Body of pancreas (tissue), 4 donors: ENCODE data around the gene RIMS4. TPM values are rescaled to one million over a fixed set of nuclear protein-coding genes. Genes with fewer than 3 reads are reported as not detected.

Experiments
- ATAC-seq: fragments of 150-250 bp; one replicate; pipeline ENCODE4 v1.9.1; 2016
- DNase-seq, 4 donors: peaks; one replicate each; pipeline ENCODE4 v3.0.0-alpha.2; 2019
- H3K27ac ChIP-seq, 4 donors: fragments of 200-600 bp; sonication (generic); 1 replicate in 3 of 4; 2 replicates in 1 of 4; pipeline versions ENCODE4 v1.5.1 to v1.6.1; 2016 to 2019; ENCODE audit warnings: mild to moderate bottlenecking in 1 of 4, mixed read lengths in 1 of 4, moderate library complexity in 1 of 4
- H3K27me3 ChIP-seq, 2 donors: fragments of 200-600 bp; sonication (generic); one replicate each; pipeline ENCODE4 v1.6.0; 2016; ENCODE audit warnings: mild to moderate bottlenecking in 1 of 2
- H3K36me3 ChIP-seq, 2 donors: fragments of 200-600 bp; sonication (generic); replicated peaks in 1 of 2; 2 replicates each; pipeline ENCODE4 v1.5.1; 2016; ENCODE audit warnings: low read depth in 2 of 2; ENCODE audit not compliant: insufficient read depth in 1 of 2
- H3K4me1 ChIP-seq: fragments of 200-600 bp; sonication (generic); one replicate; pipeline ENCODE4 v1.6.0; 2016
- H3K4me3 ChIP-seq, 2 donors: fragments of 200-600 bp; sonication (generic); 1 replicate in 1 of 2; 2 replicates in 1 of 2; pipeline ENCODE4 v1.5.1; 2016 to 2019
- H3K9me3 ChIP-seq, 3 donors: fragments of 200-600 bp; sonication (generic); 1 replicate in 2 of 3; 2 replicates in 1 of 3; pipeline ENCODE4 v1.5.1; 2016
- CTCF ChIP-seq, 7 experiments: fragments of 450-650 bp in 4 of 7; fragments of 200-600 bp in 3 of 7; sonication (generic) in 3 of 7; IDR thresholded peaks; one replicate each; pipeline ENCODE4 v1.5.1; 2016 to 2019; ENCODE audit warnings: antibody characterized with exemption in 7 of 7
- POLR2A ChIP-seq, 3 donors: fragments of 450-650 bp; IDR thresholded peaks; one replicate each; pipeline ENCODE4 v1.6.1; 2016; ENCODE audit warnings: antibody characterized with exemption in 3 of 3, mild to moderate bottlenecking in 2 of 3
- WGBS, 2 donors: methylation state at CpG; one replicate each; pipeline ENCODE4 v1.1.5; 2017; 5-methylcytosine and 5-hydroxymethylcytosine counted together
- intact Hi-C: fragments of 100-400 bp; cut with DNase I; formaldehyde crosslinking; loops from one replicate; pipeline ENCODE4 v1.15.1; 2023
- total RNA-seq, 2 donors: library from RNA; depleted of rRNA; stranded (reverse); fragments of >200 nt; gene quantifications; one replicate each; pipeline ENCODE4 v1.1.0, GENCODE V29; 2016

RIMS4 gene
- total RNA-seq, 2 donors from 2014 or later, result 0.26 TPM; not detected in 1

GRCh38 chr20:44807684-44808056 is 2.7 kb downstream of the RIMS4 start:
- Histone ChIP-seq H3K36me3 (no peaks in the 10 kb centered on the region), H3K4me3 (no peak overlapping the region), H3K4me1 (peaks cover 4% of the 10 kb centered on the region), H3K27ac (no peak overlapping the region), H3K27me3 (peaks cover 3 to 10% of the 10 kb centered on the region in 2 donors), H3K9me3 (peaks cover 0 to 7% (median 0%) of the 10 kb centered on the region in 3 donors)
- no peak for TF ChIP-seq CTCF (IDR thresholded peaks at IDR 0.05)
- no peak for TF ChIP-seq POLR2A (IDR thresholded peaks at IDR 0.05)
- DNase-seq (no peak), ATAC-seq (no peak)
- intact Hi-C loops, result no loop called here
- 69 to 72% methylated on average over 4 of the region's 4 CpGs for WGBS, 2 donors

- ATAC-seq, result no peak
- peaks cover 0 to 5% (median 0%) of the 10 kb centered on the region in 3 donors for H3K9me3 ChIP-seq
- no peaks in the 10 kb centered on the region for H3K36me3 ChIP-seq
- no peak overlapping the region for H3K27ac ChIP-seq
- intact Hi-C loops, result no loop called here
- no peak for TF ChIP-seq POLR2A (IDR thresholded peaks at IDR 0.05)
- TF ChIP-seq CTCF (IDR thresholded peaks at IDR 0.05), result no peak
- H3K4me1 ChIP-seq, result peaks cover 4% of the 10 kb centered on the region
- no peak overlapping the region for H3K4me3 ChIP-seq
- WGBS, 2 donors, result 52 to 63% methylated on average over 6 to 7 of the region's 7 CpGs
- DNase-seq, result no peak
- H3K27me3 ChIP-seq, result peaks cover 0 to 10% of the 10 kb centered on the region in 2 donors
These were observed 3.2 kb downstream of the RIMS4 start for GRCh38 chr20:44807051-44807683.

DNA sequence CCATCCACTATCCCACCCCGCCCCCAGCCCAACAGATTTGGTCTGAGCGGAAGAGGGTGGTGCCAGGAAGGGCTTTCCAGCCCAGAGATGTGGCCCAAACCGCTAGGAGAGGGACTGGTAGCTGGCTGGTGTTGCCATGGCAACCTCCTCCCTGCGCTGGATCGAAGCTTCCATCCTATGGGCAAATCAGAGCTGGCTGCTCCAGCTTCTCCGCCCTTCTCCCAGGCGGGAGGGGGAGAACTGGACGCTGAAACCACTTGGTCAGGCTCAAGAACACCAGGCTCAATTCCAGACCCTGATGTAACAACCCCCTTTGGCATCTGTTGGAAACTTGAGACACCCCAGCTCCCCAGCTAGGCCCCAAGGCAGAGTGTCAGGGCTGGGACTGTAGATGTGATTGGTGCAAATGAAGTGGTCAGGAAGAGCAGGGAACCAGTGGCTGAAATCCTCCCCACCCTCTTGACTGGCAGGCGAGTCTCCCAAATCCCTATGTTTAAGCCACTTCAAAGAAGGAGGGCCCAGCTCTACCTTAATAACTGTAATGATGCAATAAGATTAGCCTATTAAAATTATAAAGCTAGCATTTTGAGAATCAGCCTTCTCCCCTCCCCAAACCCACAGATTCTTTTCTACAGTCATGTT is 4.2 kb downstream of the RIMS4 start:
- Histone ChIP-seq H3K27me3 (peaks cover 0 to 10% of the 10 kb centered on the region in 2 donors), H3K9me3 (no peaks in the 10 kb centered on the region), H3K27ac (no peak overlapping the region), H3K36me3 (no peaks in the 10 kb centered on the region), H3K4me3 (no peak overlapping the region), H3K4me1 (peaks cover 4% of the 10 kb centered on the region)
- ATAC-seq (no peak), DNase-seq (peak in 2 of 4 donors; percentile 16 to 17)
- intact Hi-C loops, result no loop called here
- TF ChIP-seq CTCF (IDR thresholded peaks at IDR 0.05) (no peak), POLR2A (IDR thresholded peaks at IDR 0.05) (no peak)
- WGBS, 2 donors, result 16 to 45% methylated on average over 2 to 9 of the region's 9 CpGs

DNA sequence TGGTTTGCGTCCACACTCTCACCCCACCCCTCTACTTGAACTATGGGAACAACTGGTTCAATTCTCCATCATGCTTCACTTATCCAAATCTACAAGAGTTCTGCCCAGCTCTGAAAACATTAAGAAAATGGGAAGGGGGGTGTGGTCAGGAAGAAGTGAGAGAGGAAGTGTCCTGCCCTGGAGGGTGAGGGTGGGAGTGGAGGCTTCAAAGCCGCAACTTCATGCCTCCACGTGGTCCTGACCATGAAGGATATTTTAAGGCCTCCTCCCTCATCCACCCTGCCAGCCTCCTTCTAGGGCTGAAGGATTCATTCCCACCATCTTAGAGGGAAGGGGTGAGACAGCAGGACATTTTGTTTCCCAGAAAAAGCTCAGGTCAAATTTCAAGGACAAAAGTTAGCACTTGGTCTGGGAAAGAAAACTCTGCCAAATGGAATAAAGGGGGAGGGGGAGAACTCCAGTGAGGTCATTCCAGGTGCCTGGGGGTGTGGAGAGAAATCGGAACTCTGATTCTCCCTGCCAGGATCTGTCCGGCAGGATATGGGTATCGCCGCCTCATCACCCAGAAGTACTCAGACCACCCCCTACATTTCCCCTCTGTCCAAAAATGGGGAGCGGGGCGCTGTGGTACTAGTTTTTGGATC is 4.9 kb downstream of the RIMS4 start:
- intact Hi-C loops, result no loop called here
- Histone ChIP-seq H3K9me3 (no peaks in the 10 kb centered on the region), H3K27ac (no peak overlapping the region), H3K4me1 (no peaks in the 10 kb centered on the region), H3K36me3 (no peaks in the 10 kb centered on the region), H3K4me3 (no peak overlapping the region), H3K27me3 (peaks cover 0 to 6% of the 10 kb centered on the region in 2 donors)
- ATAC-seq, result no peak
- TF ChIP-seq CTCF (IDR thresholded peaks at IDR 0.05), result no peak
- no peak for TF ChIP-seq POLR2A (IDR thresholded peaks at IDR 0.05)
- 54 to 57% methylated on average over 7 to 9 of the region's 9 CpGs for WGBS, 2 donors
- DNase-seq, result no peak
